Small intestine (tissue), 16 donors: ENCODE data around the gene UBN1. TPM values are rescaled to one million over a fixed set of nuclear protein-coding genes. Genes with fewer than 3 reads are reported as not detected.
A peak's percentile ranks its signal among the peaks of the same experiment; 100 is the strongest.

Experiments used
- DNase-seq, 2 donors: peaks; one replicate each; pipeline versions ENCODE4 v3.0.0 to v3.0.0-alpha.2; 2013
- FAIRE-seq: peaks from 2 replicates; lab custom pipeline; 2012; peaks lifted over from hg19 to GRCh38; lab: Jason Lieb, UNC
- H3K27ac ChIP-seq, 3 donors: one replicate each; pipeline ENCODE4 v1.5.1; 2013; ENCODE audit warnings: low read length in 2 of 3, mild to moderate bottlenecking in 2 of 3, control low read depth in 1 of 3, inconsistent platforms in 1 of 3, low read depth in 1 of 3, moderate library complexity in 1 of 3
- H3K27me3 ChIP-seq, 3 donors: one replicate each; pipeline ENCODE4 v1.6.1; 2013; ENCODE audit warnings: low read length in 3 of 3, inconsistent platforms in 1 of 3; ENCODE audit not compliant: control insufficient read depth in 3 of 3, insufficient read depth in 3 of 3
- H3K36me3 ChIP-seq, 3 donors: one replicate each; pipeline ENCODE4 v1.6.1; 2013; ENCODE audit warnings: low read length in 3 of 3, inconsistent platforms in 1 of 3, low read depth in 1 of 3, mild to moderate bottlenecking in 1 of 3, moderate library complexity in 1 of 3; ENCODE audit not compliant: control insufficient read depth in 3 of 3, insufficient read depth in 2 of 3
- H3K4me1 ChIP-seq, 3 donors: one replicate each; pipeline ENCODE4 v1.6.1; 2013; ENCODE audit warnings: low read length in 2 of 3, inconsistent platforms in 1 of 3, low read depth in 1 of 3, mild to moderate bottlenecking in 1 of 3, moderate library complexity in 1 of 3; ENCODE audit not compliant: control insufficient read depth in 3 of 3, insufficient read depth in 2 of 3
- H3K4me3 ChIP-seq, 3 donors: one replicate each; pipeline ENCODE4 v1.5.1; 2013; ENCODE audit warnings: low read length in 3 of 3, control low read depth in 1 of 3, inconsistent platforms in 1 of 3, low read depth in 1 of 3, mild to moderate bottlenecking in 1 of 3, moderate library complexity in 1 of 3
- H3K9me3 ChIP-seq, 2 donors: one replicate each; pipeline ENCODE4 v1.6.1; 2013; ENCODE audit warnings: low read depth in 1 of 2, low read length in 1 of 2; ENCODE audit not compliant: control insufficient read depth in 2 of 2, insufficient read depth in 1 of 2
- WGBS, 3 donors: extraction: QIAGEN DNeasy Blood & Tissue Kit; methylation state at CpG; one replicate each; pipeline ENCODE4 v1.1.7; 2013; 5-methylcytosine and 5-hydroxymethylcytosine counted together
- long read RNA-seq, 10 donors: transcript quantifications; one replicate each; lab custom pipeline, GENCODE V29; 2026
- polyA plus RNA-seq, 4 donors: library from polyadenylated mRNA; stranded (reverse) in 3 of 4; unstranded in 1 of 4; fragments of 200-250 nt in 3 of 4; fragments of 120-200 nt in 1 of 4; gene quantifications; one replicate each; pipeline versions ENCODE4 v1.2.1 to v1.2.3, GENCODE V29; 2013
- donor health status: healthy with polysubstance abuse.
- donor health status: control.
- donor health status: control.
- donor health status: Bipolar disorder and iron deficiency.
- donor health status: healthy.

UBN1 gene, protein sequence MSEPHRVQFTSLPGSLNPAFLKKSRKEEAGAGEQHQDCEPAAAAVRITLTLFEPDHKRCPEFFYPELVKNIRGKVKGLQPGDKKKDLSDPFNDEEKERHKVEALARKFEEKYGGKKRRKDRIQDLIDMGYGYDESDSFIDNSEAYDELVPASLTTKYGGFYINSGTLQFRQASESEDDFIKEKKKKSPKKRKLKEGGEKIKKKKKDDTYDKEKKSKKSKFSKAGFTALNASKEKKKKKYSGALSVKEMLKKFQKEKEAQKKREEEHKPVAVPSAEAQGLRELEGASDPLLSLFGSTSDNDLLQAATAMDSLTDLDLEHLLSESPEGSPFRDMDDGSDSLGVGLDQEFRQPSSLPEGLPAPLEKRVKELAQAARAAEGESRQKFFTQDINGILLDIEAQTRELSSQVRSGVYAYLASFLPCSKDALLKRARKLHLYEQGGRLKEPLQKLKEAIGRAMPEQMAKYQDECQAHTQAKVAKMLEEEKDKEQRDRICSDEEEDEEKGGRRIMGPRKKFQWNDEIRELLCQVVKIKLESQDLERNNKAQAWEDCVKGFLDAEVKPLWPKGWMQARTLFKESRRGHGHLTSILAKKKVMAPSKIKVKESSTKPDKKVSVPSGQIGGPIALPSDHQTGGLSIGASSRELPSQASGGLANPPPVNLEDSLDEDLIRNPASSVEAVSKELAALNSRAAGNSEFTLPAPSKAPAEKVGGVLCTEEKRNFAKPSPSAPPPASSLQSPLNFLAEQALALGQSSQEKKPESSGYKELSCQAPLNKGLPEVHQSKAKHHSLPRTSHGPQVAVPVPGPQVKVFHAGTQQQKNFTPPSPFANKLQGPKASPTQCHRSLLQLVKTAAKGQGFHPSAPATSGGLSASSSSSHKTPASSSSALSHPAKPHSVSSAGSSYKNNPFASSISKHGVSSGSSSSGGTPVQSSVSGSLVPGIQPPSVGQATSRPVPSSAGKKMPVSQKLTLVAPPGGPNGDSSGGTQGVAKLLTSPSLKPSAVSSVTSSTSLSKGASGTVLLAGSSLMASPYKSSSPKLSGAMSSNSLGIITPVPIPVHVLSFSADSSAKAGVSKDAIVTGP (N-terminal part only)
- polyA plus RNA-seq, result 10 to 100 TPM; 12.3 to 39.8 (median 16.8) TPM
- long read RNA-seq, donor 1, result 0 reads
- long read RNA-seq, donor 2, result 0 reads
- long read RNA-seq, donor 3, result 0 reads
- long read RNA-seq, donor 4, result 0 reads
- long read RNA-seq, donor 5, result 0 reads
- long read RNA-seq, donor 6, result 0 reads
- long read RNA-seq, donor 7, full-length matches to known transcripts, result 2 of 2 reads
- long read RNA-seq, donor 7, partial matches to known transcripts, result 0 of 2 reads
- long read RNA-seq, donor 7, other reads (novel, unspliced or antisense), result 0 of 2 reads
- long read RNA-seq, donor 8, result 0 reads
- long read RNA-seq, donor 9, result 0 reads
- long read RNA-seq, donor 10, partial matches to known transcripts, result 8 of 8 reads
- long read RNA-seq, donor 10, other reads (novel, unspliced or antisense), result 0 of 8 reads

DNA sequence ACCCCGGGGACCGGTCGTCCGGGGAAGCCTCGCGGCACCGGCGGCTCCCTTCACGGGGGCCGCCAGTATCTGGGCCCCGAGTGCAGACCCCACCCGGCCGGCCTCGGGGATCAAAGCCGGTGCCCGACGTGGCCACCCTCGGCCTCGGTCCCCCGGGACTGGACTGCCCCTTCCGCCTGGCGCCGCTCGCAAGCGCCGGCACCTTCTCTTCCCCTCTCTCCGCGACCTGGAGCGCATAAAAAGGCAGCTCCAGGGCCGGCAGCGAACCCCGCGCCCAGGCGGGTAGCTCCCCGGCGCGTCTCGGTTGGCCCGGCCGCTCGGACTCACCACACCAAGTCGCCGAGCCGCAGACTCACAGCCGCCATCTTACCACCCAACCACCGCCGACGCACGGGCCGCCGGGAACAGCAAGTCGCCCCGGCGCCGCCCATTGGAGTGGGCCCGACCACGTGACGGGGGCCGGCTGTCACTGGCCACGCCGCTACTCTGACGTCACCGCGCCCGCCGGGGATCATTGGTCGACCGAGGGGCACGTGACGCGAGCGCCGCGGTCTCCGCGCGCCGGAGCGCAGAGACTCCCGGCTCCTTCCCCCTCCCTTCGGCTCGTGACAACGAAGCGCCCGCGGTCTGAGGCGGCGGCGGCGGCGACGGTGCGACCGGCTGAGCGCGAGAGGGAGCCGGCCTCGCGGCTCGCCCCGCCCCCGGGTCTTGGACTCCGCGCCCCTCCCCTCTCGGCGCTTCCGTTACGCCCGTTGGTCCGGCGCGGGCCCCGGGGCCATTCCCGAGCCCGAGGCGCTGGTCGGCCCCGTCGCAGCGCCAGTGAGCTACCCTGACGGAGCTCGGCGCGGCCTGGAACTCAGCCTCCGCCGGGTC, at the start of gene UBN1, which contains the start of gene GLYR1:
Gene UBN1 (plus strand): TSS at position 581 of the 873 bp plus-strand sequence. CDS start 5,437 bp downstream, outside the sequence.
Gene GLYR1 (minus strand): TSS at position 388 of the 873 bp plus-strand sequence. CDS start 23 bp downstream, at position 365.
- DNase-seq (peak; percentile 98 to 99), FAIRE-seq (no peak)
- H3K4me1 ChIP-seq, result peaks cover 2 to 15% (median 12%) of the 10 kb centered on the region in 3 donors
- peak within 1 kb of the TSS; percentile 91 to 99 (median 94) for H3K4me3 ChIP-seq
- no peaks in the 10 kb centered on the region for H3K9me3 ChIP-seq
- peak within 1 kb of the TSS; percentile 92 to 97 (median 94) for H3K27ac ChIP-seq
- H3K36me3 ChIP-seq, result peaks cover 7 to 22% (median 9%) of the 10 kb centered on the region in 3 donors
- WGBS, 3 donors, result 0 to 1% (median 0%) methylated on average over 77 to 126 of the region's 126 CpGs
- no peaks in the 10 kb centered on the region for H3K27me3 ChIP-seq

DNA sequence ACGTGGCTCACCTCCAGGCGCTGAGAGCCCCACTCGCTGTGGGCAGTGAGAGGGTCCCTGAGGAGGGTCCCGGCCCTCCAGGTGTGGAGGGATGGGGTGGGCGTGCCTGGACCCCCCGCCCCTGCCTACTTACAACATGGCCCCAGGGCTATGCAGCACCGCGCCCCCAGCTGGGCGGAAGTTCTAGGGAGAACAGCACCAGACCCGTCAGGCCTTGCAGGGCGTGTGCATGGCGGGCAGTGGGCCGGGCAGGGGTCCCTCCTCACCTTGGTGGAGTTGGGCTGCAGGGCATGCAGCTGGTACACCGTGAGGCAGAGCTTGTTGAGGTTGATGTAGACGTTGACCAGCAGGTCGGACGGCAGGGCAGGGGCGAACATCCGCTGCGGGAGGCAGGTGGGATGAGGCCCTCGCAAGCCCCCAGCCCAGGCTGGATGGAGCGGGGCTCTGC, 49.5 kb upstream of the UBN1 start:
- FAIRE-seq, result no peak
- Histone ChIP-seq H3K9me3 (no peaks in the 10 kb centered on the region), H3K27ac (no peak overlapping the region), H3K4me3 (no peak overlapping the region), H3K27me3 (no peaks in the 10 kb centered on the region), H3K4me1 (peaks cover 0 to 38% (median 2%) of the 10 kb centered on the region in 3 donors), H3K36me3 (peaks cover 0 to 52% (median 0%) of the 10 kb centered on the region in 3 donors)
- no peak for DNase-seq
- 90 to 94% (median 92%) methylated on average over 22 of the region's 22 CpGs for WGBS, 3 donors

DNA sequence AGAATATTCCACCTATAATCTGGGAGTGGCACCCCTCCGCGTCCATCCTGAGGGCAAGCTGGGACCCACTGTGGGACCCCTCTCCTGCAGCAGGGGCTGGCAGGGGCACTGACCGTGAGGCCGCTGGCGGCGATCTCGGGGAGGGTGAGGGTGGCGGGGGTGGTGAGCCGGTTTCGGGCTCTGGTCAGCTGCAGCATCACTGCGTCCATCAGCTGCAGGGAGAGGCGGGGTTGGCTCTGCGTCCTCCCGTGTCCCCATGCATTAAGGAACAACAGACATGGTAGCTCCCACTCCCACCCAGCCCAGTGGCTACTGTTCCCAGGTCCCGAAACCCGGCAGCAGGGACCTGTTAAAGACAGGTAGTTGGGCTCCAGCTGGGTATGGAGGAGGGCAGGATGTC, 48.8 kb upstream of the UBN1 start:
- no peak overlapping the region for H3K27ac ChIP-seq
- H3K36me3 ChIP-seq, result peaks cover 0 to 53% (median 0%) of the 10 kb centered on the region in 3 donors
- H3K9me3 ChIP-seq, result no peaks in the 10 kb centered on the region
- H3K4me3 ChIP-seq, result no peak overlapping the region
- peaks cover 0 to 38% (median 2%) of the 10 kb centered on the region in 3 donors for H3K4me1 ChIP-seq
- FAIRE-seq (no peak), DNase-seq (no peak)
- 85 to 93% (median 86%) methylated on average over 9 to 16 of the region's 16 CpGs for WGBS, 3 donors
- no peaks in the 10 kb centered on the region for H3K27me3 ChIP-seq

DNA sequence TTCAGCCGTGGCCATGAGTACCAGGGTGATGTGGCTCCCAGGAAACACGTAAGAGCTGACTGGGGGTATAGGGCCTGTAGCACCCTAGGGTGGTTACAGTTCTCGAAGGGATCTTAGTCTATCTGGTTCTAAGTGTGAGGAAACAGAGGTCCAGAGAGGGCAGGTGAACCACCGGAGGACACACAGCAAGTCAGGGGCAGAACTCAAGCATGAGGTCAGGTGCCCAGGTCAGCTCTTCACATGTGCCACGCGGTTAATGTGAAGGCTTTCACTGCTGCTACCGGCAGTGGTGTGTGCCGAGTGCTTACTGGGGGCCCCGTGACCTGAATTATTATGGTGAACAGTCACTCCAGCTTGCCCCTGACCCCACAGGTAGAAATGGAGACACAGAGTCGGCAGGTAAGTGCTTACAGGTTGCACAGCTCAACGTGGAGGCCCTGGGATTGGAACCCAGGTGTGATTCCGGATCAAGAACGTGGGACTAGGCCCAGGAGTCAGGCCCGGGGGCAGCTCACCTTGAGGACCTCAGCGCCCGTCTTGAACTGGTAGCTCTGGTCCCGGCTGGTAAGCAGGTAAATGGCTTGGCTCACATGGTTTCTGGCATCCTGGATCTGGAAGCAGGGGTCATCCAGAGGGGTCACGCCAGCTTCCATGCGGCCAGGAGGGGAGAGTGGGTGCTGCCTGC, 48.0 kb upstream of the UBN1 start:
- DNase-seq, result no peak
- peaks cover under 1 to 61% (median under 1%) of the 10 kb centered on the region in 3 donors for H3K36me3 ChIP-seq
- H3K27ac ChIP-seq, result no peak overlapping the region
- no peak for FAIRE-seq
- WGBS, 3 donors, result 85 to 92% (median 90%) methylated on average over 19 of the region's 19 CpGs
- H3K4me1 ChIP-seq, result peaks cover 0 to 38% (median 2%) of the 10 kb centered on the region in 3 donors
- H3K9me3 ChIP-seq, result no peaks in the 10 kb centered on the region
- H3K27me3 ChIP-seq, result no peaks in the 10 kb centered on the region
- no peak overlapping the region for H3K4me3 ChIP-seq

DNA sequence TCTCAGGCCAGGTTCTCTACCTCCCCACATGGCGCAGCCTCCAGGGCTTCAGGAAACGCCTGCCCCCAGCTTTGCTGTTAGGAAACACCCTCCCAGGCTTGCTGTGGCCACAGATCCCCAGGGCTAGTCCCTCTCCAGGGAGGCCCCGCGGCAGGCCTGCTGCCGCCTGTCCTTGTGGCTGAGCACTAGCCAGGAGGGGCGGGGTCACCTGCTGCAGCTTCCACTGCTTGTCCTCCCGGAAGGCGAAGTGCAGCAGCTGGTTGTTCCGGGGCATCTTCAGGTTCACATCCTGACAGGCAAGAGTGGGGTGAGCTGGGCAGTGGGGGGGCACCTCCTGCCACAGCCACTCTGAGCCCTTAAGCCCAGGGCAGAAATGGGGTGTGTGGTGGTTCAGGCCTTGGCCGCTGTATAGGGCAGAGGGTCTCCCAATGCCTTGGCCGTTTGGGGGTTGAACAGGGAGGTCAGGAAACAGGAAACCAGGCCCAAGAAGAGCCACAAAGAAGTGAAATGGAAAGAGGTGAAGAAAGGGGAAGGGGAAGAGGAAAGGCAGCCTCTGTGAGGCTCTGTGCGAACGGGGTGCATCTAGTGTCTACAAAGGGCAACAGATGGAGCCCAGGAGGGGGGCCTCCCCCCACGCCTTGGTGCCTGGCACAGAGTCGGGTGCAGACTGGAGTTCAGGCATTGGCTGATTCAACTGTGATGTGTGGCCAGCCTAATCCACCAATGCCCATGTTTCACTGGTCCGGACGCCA, 46.8 kb upstream of the UBN1 start:
- 37 to 55% (median 48%) methylated on average over 17 of the region's 17 CpGs for WGBS, 3 donors

DNA sequence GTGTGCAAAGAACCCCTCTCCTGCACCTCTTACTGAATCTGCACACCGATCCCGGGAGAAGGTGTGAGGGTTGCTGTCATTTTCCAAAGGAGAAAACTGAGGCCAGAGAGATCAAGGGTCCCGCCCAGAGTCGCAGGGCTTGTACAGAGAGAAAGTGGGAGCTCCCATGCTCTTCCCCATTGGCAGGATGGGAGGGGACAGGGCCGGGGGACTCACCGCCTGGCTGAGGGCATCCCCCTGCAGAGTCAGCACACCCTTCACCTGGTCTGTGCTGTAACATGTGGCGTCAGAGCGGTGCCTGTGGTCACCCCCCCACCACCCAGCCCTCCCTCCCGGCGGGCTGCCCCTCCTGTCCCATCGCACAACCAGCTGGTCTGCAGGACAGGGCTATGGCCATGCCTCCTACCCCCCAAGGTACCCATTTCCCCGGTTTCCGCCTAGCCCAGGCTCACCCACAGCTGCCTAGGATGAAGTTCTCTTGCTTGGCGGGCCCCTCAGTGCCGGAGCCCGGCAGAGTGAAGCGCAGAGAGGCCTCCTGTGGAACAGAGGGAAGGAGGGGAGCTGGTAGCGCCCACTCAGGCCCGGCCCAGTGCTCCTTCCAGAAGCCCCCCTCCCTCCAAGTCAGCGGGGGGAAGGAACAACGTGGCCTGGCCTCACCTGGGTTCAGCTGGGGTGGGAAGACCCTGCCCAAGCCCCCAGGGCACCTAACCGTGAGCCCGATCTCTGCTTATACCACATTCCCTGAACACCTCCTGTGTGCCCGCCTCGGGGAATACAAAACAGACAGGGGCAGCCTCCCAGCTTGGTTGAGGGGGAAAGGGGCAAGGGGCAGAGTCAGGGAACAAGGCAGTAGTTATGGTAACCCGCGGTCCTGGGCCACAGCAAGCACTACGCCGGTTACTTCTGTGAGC, 46.0 kb upstream of the UBN1 start:
- DNase-seq (peak in 1 of 2 donors; percentile 17), FAIRE-seq (no peak)
- 18 to 50% (median 35%) methylated on average over 25 to 29 of the region's 29 CpGs for WGBS, 3 donors
- Histone ChIP-seq H3K4me3 (peak overlapping the region; percentile 64 to 78 (median 71)), H3K27me3 (no peaks in the 10 kb centered on the region), H3K27ac (peak overlapping the region; percentile 89 to 94 (median 90)), H3K4me1 (peaks cover 0 to 30% (median 2%) of the 10 kb centered on the region in 3 donors), H3K9me3 (no peaks in the 10 kb centered on the region), H3K36me3 (peaks cover 4 to 75% (median 13%) of the 10 kb centered on the region in 3 donors)

More for the DNA sequence above, 46.8 kb upstream of the UBN1 start:
- peaks cover 0 to 36% (median 2%) of the 10 kb centered on the region in 3 donors for H3K4me1 ChIP-seq
- DNase-seq (peak; percentile 71 to 78), FAIRE-seq (no peak)
- no peaks in the 10 kb centered on the region for H3K27me3 ChIP-seq
- no peak overlapping the region for H3K4me3 ChIP-seq
- peaks cover 1 to 73% (median 9%) of the 10 kb centered on the region in 3 donors for H3K36me3 ChIP-seq
- peak overlapping the region; percentile 21 to 94 (median 90) for H3K27ac ChIP-seq
- no peaks in the 10 kb centered on the region for H3K9me3 ChIP-seq
